SIG-M5 (cell line): Measurements from ENCODE around the gene ZDHHC20.

Experiments
- DNase-seq: peaks from one replicate; lab custom pipeline; 2025; lab: John Stamatoyannopoulos, UW

Gene ZDHHC20

DNA sequence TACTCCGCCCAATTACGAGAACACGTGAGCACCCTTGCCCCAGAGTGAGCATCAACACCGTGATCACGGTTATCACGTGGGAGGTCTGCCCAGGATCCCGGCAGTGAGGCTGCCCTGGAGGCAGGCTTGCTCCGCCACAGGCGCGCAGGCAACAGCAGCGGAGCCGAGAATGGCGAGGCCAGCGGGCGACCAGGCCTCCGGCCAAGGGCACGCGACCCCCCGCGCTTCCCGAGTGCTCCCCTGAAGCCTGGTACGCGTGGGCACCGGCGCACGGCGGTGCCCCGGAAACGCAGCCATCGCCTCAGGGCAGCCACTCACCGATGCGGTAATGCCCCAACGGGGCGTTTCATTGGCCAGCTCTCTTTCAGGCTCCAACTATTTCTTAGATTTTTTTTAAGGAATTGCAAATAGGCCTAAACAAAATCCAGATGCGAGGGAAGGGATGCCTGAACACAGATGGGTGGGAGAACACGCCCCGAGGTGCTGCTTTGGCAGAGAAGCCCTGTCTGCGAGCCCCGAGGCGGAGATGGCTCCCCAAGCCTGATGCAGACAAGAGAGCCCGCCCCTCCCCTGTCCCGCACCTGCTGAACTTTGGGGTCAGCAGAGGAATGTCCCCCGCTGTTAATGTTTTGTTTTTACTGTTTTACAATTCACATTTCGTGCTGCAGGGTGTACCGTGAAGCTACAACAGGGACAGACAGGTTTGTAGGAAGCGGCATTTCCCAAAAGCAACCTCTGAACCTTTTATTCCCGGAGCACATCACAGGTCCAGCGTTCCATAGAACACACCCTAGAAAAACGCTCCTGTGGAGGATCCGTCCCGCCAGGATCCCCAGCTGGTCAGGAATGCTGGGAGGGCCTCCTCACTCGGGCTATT is 132.7 kb downstream of the ZDHHC20 start:
- DNase-seq: no peak

DNA sequence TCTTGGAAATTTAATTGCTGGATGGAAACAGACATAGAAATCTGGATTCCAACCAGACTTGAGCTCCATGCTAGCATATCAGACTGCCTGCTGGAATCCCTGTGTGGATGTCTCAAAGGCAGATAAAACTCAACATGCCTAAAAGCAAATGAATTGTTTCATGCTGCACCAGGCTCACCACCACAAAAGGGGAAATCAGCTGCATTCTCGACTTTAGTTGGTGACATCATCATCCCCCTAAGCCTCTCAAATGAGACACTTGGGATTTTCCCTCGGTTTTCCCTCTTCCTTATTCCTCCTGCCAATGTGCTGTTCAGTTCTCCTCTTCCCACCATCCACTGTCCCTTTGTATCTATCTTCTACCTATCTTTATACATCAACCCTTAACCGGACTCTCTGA is 134.3 kb downstream of the ZDHHC20 start:
- no peak for DNase-seq

DNA sequence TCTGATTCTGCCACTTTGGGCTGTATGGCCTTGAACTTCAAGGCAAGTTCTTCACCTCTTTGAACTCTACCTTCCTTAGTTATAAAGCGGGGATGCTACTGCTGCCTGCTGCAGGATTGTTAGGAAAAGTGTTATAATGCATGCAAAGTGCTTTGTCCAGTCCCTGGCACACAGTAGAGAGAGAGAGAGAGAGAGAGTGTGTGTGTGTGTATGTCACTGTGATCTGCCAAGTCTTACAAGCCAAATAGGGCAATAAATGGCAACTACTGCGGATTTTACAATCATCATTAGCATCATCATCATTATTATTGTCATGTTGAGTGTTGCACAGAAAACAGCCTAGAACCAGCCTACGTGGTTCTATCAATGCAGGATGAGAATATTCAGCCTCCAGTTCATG is 136.1 kb downstream of the ZDHHC20 start:
- no peak for DNase-seq
